SK-N-MC (cell line): ENCODE results near the gene PRPH.
"Not testable (repeated sequence)": the region's sequence is repeated elsewhere in the genome, so short reads cannot be mapped to it uniquely, and the experiment has no call there.

Experiments
- DNase-seq: peaks from one replicate; pipeline ENCODE4 v3.0.0-alpha.2; 2011; ENCODE audit warnings: low read depth, low spot score
- H3K27ac ChIP-seq: fragments of 200-600 bp; sonication (generic); 2 replicates; pipeline ENCODE4 v1.5.1; 2016; ENCODE audit warnings: mixed run types
- H3K36me3 ChIP-seq: fragments of 200-600 bp; sonication (generic); 2 replicates; pipeline ENCODE4 v1.6.1; 2017; ENCODE audit warnings: antibody characterized with exemption, low read length, mixed read lengths; ENCODE audit not compliant: insufficient read depth
- H3K4me3 ChIP-seq: fragments of 200-600 bp; sonication (generic); 2 replicates; pipeline ENCODE4 v1.5.1; 2016
- H3K9ac ChIP-seq: fragments of 200-600 bp; sonication (generic); 2 replicates; pipeline ENCODE4 v1.8.0; 2017; ENCODE audit warnings: mixed run types, mixed read lengths; ENCODE audit not compliant: insufficient read length
- H3K9me3 ChIP-seq: fragments of 200-600 bp; sonication (generic); 2 replicates; pipeline ENCODE4 v1.6.1; 2017; ENCODE audit warnings: low read depth, mild to moderate bottlenecking, antibody characterized with exemption, low read length, moderate library complexity, mixed read lengths
- EZH2 ChIP-seq: fragments of 200-600 bp; sonication (generic); IDR thresholded peaks from one replicate; pipeline ENCODE4 v1.6.1; 2017; ENCODE audit warnings: antibody characterized with exemption
- FOXP2 ChIP-seq: optimal IDR thresholded peaks from 2 replicates; pipeline ENCODE3; 2011; ENCODE audit warnings: mild to moderate bottlenecking, moderate library complexity; ENCODE audit not compliant: insufficient read depth; ENCODE audit errors: extremely low read length, control extremely low read depth
- POLR2AphosphoS5 ChIP-seq: IDR thresholded peaks from 2 replicates; pipeline ENCODE4 v1.6.1; 2012; ENCODE audit warnings: mild to moderate bottlenecking, low read depth, low read length, borderline replicate concordance

PRPH gene

DNA sequence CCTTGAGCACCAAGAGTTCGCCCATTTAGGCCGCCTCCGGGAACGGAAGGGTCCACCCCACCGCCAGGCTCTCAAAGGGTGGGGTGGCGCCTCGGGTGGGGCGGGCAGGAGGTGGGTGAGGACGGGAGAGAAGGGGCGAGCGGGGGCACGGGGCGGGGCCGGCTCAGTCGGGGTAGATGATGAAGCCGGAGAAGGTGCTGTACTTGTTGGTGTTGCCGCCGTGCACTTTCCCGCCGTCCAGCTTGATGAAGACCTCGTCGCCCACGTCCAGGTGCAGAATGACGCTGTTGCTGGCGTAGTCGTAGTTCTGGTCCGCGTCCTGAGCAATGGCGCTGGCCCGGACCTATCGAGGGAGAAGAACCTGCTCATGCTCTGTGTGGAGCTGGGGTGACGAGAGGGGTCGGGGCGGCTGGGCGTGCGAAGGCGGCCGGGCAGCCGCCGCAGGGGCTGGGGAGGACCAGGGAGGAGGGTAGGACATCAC, 38.0 kb downstream of the PRPH start:
- no peak for DNase-seq
- peak overlapping the region; percentile 91 for H3K27ac ChIP-seq
- TF ChIP-seq POLR2AphosphoS5: no peak
- TF ChIP-seq FOXP2: no peak
- no peak for TF ChIP-seq EZH2
- H3K9me3 ChIP-seq: no peaks in the 10 kb centered on the region
- no peak overlapping the region for H3K9ac ChIP-seq
- H3K36me3 ChIP-seq: peaks cover 21% of the 10 kb centered on the region; the same call in 1 of the 2 replicates
- no peak overlapping the region for H3K4me3 ChIP-seq

GRCh38 chr12:49333778-49334177, 38.8 kb downstream of the PRPH start:
- H3K4me3 ChIP-seq, H3K27ac ChIP-seq, DNase-seq, H3K9ac ChIP-seq, H3K9me3 ChIP-seq: not testable (repeated sequence)
- H3K36me3 ChIP-seq: peaks cover 20% of the 10 kb centered on the region; the same call in 1 of the 2 replicates

- Histone ChIP-seq H3K27ac (no peak overlapping the region), H3K9me3 (no peaks in the 10 kb centered on the region), H3K36me3 (peaks cover 15% of the 10 kb centered on the region; the same call in 1 of the 2 replicates), H3K4me3 (no peak overlapping the region), H3K9ac (no peak overlapping the region)
- DNase-seq: no peak
- TF ChIP-seq POLR2AphosphoS5 (no peak), EZH2 (no peak)
Measured at GRCh38 chr12:49334226-49334625, 39.3 kb downstream of the PRPH start.

GRCh38 chr12:49334681-49335080, 39.7 kb downstream of the PRPH start:
- Histone ChIP-seq H3K4me3 (no peak overlapping the region), H3K27ac (no peak overlapping the region), H3K36me3 (peaks cover 11% of the 10 kb centered on the region; the same call in 1 of the 2 replicates), H3K9ac (no peak overlapping the region), H3K9me3 (no peaks in the 10 kb centered on the region)
- DNase-seq: no peak
- TF ChIP-seq POLR2AphosphoS5 (no peak), FOXP2 (no peak), EZH2 (no peak)

GRCh38 chr12:49335118-49335954, 40.4 kb downstream of the PRPH start:
- no peak for DNase-seq
- Histone ChIP-seq H3K36me3 (peaks cover 4% of the 10 kb centered on the region; the same call in 1 of the 2 replicates), H3K9me3 (no peaks in the 10 kb centered on the region), H3K4me3 (no peak overlapping the region), H3K27ac (no peak overlapping the region), H3K9ac (no peak overlapping the region)
- TF ChIP-seq FOXP2: no peak

DNA sequence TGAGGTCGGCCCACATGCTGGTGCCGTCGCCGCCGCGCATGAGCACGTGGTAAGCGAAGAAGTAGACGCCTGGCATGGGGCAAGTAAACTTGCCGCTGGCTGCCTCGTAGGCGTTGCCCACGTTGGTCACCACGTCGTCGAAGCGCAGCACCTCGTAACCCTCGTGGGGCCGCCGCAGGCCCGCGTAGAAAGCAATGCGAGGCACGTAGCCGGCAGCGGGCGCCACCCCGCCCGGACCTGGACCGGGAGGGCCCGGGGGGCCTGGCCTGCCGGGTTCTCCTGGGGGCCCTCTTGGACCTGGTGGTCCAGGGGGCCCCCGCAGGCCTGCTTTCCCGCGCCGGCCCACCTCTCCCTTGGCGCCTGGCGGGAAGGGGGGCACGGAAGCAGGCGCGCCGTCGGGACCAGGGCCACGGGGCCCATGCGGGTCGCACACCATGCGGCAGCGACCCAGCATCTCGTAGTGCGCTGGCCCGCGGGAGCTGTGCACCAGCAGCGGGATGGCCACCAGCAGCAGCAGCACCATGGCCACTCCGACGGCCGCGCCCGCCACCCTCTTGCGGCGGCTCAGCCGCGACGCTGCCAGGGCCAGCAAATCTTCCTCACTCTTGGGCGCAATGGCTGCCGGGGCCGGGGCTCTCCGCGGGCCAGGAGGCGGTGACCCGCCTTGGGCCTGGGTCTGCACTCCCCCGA, 41.2 kb downstream of the PRPH start:
- Histone ChIP-seq H3K4me3 (peak overlapping the region; percentile 87), H3K9me3 (no peaks in the 10 kb centered on the region), H3K9ac (no peak overlapping the region), H3K36me3 (no peaks in the 10 kb centered on the region), H3K27ac (no peak overlapping the region)
- no peak for DNase-seq
- TF ChIP-seq FOXP2: no peak
- no peak for TF ChIP-seq POLR2AphosphoS5
- no peak for TF ChIP-seq EZH2

DNA sequence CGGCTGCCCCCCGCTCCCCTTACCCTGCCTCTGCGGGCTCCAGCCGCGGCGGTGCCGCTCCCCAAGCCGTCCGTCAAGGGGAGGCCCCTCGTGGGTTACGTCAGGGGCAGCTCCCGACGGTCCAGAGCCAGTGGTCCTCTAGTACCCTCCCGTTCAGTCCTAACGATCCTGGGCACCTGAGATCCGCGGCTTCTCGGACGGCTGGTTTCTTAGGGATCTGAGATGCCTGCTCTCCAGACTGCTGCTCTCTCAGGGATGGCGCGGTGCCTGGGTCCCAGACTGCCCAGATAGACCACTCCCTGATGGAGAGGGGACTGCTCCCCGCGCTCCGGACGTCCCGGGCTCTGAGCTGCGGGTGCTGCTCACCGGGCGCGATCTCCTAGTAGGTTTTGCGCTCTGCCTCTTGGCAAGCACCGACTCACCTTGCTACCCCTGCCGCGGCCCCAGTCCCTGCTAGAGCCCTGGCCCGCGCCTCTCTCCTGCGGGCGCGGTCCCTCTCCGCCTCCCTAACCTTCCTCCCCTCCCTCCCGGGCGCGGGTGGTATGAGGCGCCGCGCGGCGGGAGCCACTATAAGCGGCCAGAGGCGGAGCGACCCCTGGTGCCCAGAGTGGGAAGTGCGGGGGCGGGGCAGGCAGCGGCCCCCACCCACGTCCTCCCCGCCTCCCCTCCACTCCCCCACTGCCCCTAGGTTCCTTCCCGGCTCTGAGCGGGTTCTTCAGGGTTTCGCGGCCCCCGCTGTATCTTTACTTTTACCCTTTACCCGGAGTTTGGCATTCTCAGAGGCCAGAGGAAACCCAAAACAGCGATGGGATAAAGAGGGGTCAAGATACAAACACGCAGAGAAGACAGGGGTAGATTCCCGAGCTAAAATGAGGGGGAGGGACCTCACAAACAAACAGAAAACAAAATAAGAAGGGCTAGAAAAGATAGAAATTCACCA, 42.0 kb downstream of the PRPH start, which contains the start of gene C1QL4:
C1QL4 (minus strand) TSS at position 544 of the 940 bp plus-strand sequence. CDS start 711 bp downstream, outside the sequence.
- peak within 1 kb of the TSS; percentile 49; the same call in 1 of the 2 replicates for H3K27ac ChIP-seq
- H3K9ac ChIP-seq: peak within 1 kb of the TSS; percentile 70
- H3K36me3 ChIP-seq: no peaks in the 10 kb centered on the region
- DNase-seq: no peak
- peak within 1 kb of the TSS; percentile 87 for H3K4me3 ChIP-seq
- no peak for TF ChIP-seq EZH2
- no peak for TF ChIP-seq FOXP2
- TF ChIP-seq POLR2AphosphoS5: peak; percentile 67
- H3K9me3 ChIP-seq: no peaks in the 10 kb centered on the region

DNA sequence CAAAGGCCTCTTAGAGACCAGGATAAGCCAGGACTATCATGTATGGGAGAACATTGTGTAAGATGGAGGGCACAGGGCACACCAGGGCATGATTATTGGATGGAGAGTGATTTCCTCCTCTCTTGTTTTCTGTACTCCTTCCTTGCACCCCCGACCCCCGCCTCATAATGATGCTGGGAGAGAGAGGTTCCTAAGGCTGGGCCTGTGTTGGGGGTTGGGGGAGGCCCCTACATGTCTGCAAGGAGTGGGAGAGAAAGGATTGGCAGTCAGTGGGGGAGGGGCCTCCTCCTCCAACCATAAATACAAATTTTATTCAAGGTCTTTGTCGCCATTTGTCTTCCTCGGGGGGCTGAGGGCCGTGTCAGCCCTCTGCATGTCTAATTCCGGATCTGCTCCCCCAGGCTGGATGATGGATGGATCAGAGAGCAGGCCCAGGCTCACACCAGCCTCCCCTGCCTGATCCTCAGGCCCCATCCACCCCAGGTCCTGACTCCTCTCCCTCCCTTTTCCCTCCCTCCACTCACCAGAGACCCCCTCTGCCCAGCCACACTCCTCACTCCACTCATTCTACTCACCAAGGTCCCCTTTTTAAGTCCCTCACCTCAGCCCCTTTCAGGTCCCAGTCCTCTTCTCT, 44.0 kb downstream of the PRPH start:
- H3K4me3 ChIP-seq: no peak overlapping the region
- no peak for TF ChIP-seq EZH2
- no peak for TF ChIP-seq POLR2AphosphoS5
- no peak for TF ChIP-seq FOXP2
- H3K36me3 ChIP-seq: no peaks in the 10 kb centered on the region
- no peak overlapping the region for H3K9ac ChIP-seq
- no peaks in the 10 kb centered on the region for H3K9me3 ChIP-seq
- no peak for DNase-seq
- H3K27ac ChIP-seq: peak overlapping the region; percentile 15; the same call in 1 of the 2 replicates
